Coronary artery (tissue), 2 donors: Measurements from ENCODE around the gene FILIP1.
A peak's percentile ranks its signal among the peaks of the same experiment; 100 is the strongest.

Source experiments
- DNase-seq: peaks from one replicate; pipeline ENCODE4 v3.0.0-alpha.2; 2017; ENCODE audit warnings: low spot score
- H3K27ac ChIP-seq, 2 donors: fragments of 200-600 bp; sonication (generic); one replicate each; pipeline ENCODE4 v1.5.1; 2016 to 2019
- H3K4me3 ChIP-seq: fragments of 200-600 bp; sonication (generic); 2 replicates; pipeline ENCODE4 v1.5.1; 2016; ENCODE audit warnings: mild to moderate bottlenecking, moderate library complexity
- TF ChIP-seq, protein P1 (sequence below): fragments of 200-600 bp; sonication (generic); IDR thresholded peaks from one replicate; pipeline ENCODE4 v1.5.1; 2019; ENCODE audit warnings: antibody characterized with exemption

The FILIP1 gene

DNA sequence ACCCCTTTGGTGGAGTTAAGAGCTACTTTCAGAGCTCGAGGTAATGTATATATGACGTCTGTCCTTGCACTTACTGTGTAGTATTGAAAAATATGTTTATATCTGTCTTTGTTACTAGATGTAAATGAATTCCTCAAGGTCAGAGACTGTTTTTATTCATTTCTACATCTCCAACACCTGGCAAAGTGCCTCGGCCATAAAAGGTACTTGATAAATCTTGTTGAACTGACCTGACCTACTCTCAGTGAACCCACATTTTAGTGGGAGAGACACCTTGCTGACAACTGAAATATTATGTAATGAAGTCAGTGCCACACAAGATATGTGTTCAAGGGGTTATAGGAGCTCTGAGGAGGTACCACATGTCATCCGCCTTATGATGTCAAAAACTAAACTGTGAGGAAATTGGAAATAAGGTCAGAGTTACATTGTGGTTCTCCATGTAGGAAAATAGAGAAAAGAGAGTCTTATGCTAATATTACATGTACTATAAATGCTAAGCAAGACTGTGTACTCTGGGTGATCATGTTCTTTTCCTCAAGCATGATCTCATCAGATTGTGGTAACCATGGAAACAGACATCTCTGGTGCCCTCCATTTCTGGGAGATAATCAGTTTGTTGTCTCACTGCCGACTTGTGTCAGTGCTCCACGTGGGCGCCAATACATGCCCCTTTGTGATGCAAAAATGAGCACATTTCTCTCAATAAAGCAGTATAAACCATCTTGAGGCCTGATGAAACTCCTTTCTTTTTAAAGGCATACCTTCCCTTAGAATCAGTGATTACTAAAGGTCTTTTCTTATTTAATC, 203.3 kb downstream of the FILIP1 start:
- H3K4me3 ChIP-seq = no peak overlapping the region

DNA sequence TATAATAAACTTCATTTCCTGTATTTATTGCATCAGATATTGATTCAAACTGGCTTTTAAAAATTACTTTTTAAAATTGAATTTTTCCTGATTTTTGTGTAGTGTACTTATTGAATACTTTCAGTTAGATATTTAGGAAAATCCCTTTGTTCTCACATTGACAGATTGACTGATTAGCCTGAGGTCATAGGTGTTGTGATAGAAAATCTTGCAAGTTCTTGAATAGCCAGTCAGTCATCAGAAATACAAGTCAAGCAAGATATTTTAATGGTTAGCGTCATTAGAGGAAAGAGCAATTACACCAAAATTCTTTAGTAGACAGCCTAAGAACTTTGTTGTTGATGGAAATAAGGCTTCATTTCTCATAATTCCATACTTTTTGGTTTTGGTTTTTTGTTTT, 205.6 kb downstream of the FILIP1 start:
- TF ChIP-seq, protein P1, sequence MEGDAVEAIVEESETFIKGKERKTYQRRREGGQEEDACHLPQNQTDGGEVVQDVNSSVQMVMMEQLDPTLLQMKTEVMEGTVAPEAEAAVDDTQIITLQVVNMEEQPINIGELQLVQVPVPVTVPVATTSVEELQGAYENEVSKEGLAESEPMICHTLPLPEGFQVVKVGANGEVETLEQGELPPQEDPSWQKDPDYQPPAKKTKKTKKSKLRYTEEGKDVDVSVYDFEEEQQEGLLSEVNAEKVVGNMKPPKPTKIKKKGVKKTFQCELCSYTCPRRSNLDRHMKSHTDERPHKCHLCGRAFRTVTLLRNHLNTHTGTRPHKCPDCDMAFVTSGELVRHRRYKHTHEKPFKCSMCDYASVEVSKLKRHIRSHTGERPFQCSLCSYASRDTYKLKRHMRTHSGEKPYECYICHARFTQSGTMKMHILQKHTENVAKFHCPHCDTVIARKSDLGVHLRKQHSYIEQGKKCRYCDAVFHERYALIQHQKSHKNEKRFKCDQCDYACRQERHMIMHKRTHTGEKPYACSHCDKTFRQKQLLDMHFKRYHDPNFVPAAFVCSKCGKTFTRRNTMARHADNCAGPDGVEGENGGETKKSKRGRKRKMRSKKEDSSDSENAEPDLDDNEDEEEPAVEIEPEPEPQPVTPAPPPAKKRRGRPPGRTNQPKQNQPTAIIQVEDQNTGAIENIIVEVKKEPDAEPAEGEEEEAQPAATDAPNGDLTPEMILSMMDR = no peak
- H3K27ac ChIP-seq = no peak overlapping the region

More for the DNA sequence above, 203.3 kb downstream of the FILIP1 start:
- TF ChIP-seq, protein P1 = no peak
- DNase-seq = no peak
- H3K27ac ChIP-seq = peak overlapping the region; percentile 6 to 34

DNA sequence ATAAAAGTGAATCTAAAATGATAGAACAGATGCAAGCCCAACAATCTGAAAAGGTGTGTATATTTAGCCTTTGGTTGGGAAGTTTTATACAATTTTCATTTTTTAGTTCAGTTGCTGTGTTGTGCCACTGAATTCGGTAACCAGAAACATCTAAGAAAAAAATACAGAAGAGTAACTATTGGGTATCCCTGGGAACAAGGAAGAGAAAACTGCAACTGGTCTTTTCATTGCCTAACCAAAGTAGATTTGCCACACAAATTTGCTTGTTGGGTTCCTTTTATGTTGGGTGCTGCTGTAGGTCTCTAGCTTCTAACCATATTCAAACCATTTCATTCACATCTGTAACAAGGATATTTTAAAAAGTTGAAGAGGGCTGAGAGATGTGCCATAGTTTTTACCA, 206.2 kb downstream of the FILIP1 start:
- H3K4me3 ChIP-seq = no peak overlapping the region
- TF ChIP-seq, protein P1 = no peak
- no peak for DNase-seq
- H3K27ac ChIP-seq = no peak overlapping the region

More for the DNA sequence above, 205.6 kb downstream of the FILIP1 start:
- DNase-seq = no peak
- H3K4me3 ChIP-seq = no peak overlapping the region

DNA sequence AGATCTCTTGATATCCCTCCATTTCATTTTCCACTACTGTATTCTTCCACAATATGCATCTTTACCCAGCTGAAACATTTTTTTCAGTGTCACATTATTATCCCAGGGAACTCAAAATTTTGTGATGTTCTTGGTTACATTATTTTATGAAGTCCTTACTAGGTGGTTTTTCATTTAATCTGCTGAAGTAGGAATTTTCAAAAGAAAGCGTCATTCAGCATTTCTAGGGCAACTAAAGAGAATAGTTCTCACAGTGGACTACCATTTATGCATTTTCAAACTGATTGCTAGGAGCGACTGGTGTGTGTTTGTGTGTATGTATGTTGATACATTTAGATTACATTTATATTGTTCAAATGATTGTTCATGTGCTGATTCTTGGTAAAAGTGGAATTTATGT, 206.6 kb downstream of the FILIP1 start:
- DNase-seq = no peak
- TF ChIP-seq, protein P1 = no peak
- H3K27ac ChIP-seq = no peak overlapping the region

DNA sequence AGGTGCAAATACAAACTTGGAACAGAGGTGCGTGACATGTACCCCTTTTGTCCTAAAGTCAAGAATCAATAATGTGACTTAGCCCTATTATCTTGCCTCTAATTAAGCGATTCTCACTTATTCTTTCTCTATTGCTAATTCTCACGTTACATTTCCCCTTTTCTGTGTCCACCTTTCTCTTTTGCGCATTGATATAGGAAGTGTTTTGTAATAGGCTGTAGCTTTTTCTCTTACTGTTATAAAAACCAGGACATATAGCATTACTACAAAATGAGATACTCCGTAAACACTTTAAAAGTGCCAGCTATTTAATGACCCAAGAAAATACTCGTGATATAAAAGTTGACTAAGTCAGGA, 208.3 kb downstream of the FILIP1 start:
- peak overlapping the region; percentile 91 for H3K27ac ChIP-seq
- TF ChIP-seq, protein P1 = no peak
- peak overlapping the region; percentile 89 for H3K4me3 ChIP-seq
- DNase-seq = no peak

More for the DNA sequence above, 206.6 kb downstream of the FILIP1 start:
- H3K4me3 ChIP-seq = no peak overlapping the region

DNA sequence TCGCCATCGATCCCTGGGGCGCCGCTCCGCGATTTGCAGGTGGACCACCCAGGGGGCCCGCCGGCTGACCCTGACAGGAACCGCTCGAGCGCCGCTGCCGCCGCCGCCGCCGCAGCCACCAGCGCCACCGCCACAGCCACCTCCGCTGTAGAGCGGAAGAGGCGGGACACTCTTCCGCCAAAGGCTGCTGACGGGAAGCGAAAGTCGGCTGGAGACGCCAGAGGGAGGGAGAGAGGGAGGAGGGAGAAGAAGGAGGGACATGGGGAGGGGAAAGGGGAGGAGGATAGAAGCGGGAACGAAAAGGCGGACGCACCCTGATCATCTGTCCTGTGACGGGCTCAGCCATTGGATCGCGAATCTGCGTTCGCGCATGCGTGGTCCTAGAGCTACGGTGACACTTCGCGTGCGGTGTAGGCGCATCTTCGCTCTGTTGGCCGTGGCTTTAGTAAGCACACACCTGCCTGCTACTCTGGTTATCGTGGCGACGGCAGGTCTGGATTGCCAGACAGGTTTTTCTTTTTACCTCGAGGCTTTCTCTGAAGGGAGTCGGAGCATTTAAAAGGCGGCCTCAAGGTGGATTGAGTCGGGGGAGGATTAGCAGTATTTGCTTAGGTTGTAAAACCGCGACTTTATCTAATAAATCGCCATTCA, 208.8 kb downstream of the FILIP1 start, which contains the start of gene TMEM30A:
TSS of gene TMEM30A (minus strand) at position 161 of the 651 bp plus-strand sequence. CDS start at position 7, 154 bp downstream.
- TF ChIP-seq, protein P1 = no peak

More for the DNA sequence above, 208.8 kb downstream of the FILIP1 start, which contains the start of gene TMEM30A:
- Histone ChIP-seq H3K27ac (peak within 1 kb of the TSS; percentile 91), H3K4me3 (peak within 1 kb of the TSS; percentile 89)
- DNase-seq = peak; percentile 98
